ENCODE data around the gene NCR2.

GRCh38 chr6:41371461-41371991 lies 36.1 kb downstream of the NCR2 start:
- TF ChIP-seq POLR2A (IDR thresholded peaks at IDR 0.05) (no peak), CTCF (IDR thresholded peaks at IDR 0.05 in 4 of 5, conservative IDR thresholded peaks at IDR 0.05 in 1 of 5) (no peak)
